SK-N-SH (cell line): ENCODE data around the gene OCEL1. TPM values are rescaled to one million over a fixed set of nuclear protein-coding genes. Genes with fewer than 3 reads are reported as not detected.

Experiments
- CTCF ChIA-PET: fragments of 300-600, 350-600 bp; formaldehyde crosslinking; extraction: SDS; loops from one replicate; lab custom pipeline; 2021; lab: Yijun Ruan, JAX
- POLR2A ChIA-PET: fragments of 350-600 bp; sonication (Branson Sonifier 250); formaldehyde crosslinking; extraction: SDS; loops from one replicate; lab custom pipeline; 2020; ENCODE audit warnings: antibody characterized with exemption, inconsistent platforms; lab: Yijun Ruan, JAX
- DNase-seq: peaks from one replicate; pipeline ENCODE4 v3.0.0; 2012
- H2AFZ ChIP-seq: fragments of 200-600 bp; sonication (generic); 2 replicates; pipeline ENCODE4 v1.8.1; 2016; ENCODE audit warnings: antibody characterized with exemption, mild to moderate bottlenecking, low read depth
- H3F3A ChIP-seq: fragments of 200-600 bp; sonication (generic); replicated peaks from 2 replicates; pipeline ENCODE3; 2016; ENCODE audit warnings: antibody characterized with exemption, mild to moderate bottlenecking; ENCODE audit not compliant: insufficient read depth
- H3K27ac ChIP-seq, 2 experiments: fragments of 200-500 bp in 1 of 2; fragments of 200-600 bp in 1 of 2; sonication (Bioruptor generic) in 1 of 2; sonication (generic), shearing (Covaris generic) in 1 of 2; 2 replicates each; pipeline versions ENCODE4 v1.5.1 to v1.6.1; 2014 to 2016; ENCODE audit warnings: low read depth in 2 of 2, inconsistent platforms in 1 of 2, low read length in 1 of 2, mild to moderate bottlenecking in 1 of 2, mixed read lengths in 1 of 2
- H3K27me3 ChIP-seq: fragments of 200-600 bp; sonication (generic), shearing (Covaris generic); 2 replicates; pipeline ENCODE4 v1.6.1; 2016; ENCODE audit warnings: mixed run types; ENCODE audit not compliant: insufficient read depth
- H3K36me3 ChIP-seq, 2 experiments: fragments of 200-500 bp in 1 of 2; fragments of 200-600 bp in 1 of 2; sonication (Bioruptor generic) in 1 of 2; sonication (generic) in 1 of 2; replicated peaks in 1 of 2; 2 replicates each; pipeline versions ENCODE3 to v1.5.1; 2014 to 2016; ENCODE audit warnings: low read length in 1 of 2, mild to moderate bottlenecking in 1 of 2; ENCODE audit not compliant: insufficient read depth in 2 of 2, control insufficient read depth in 1 of 2
- H3K4me1 ChIP-seq, 2 experiments: fragments of 200-500 bp in 1 of 2; fragments of 200-600 bp in 1 of 2; sonication (Bioruptor generic) in 1 of 2; sonication (generic), shearing (Covaris generic) in 1 of 2; 2 replicates each; pipeline versions ENCODE4 v1.5.1 to v1.6.1; 2014 to 2016; ENCODE audit warnings: low read depth in 1 of 2, low read length in 1 of 2, mixed run types in 1 of 2; ENCODE audit not compliant: insufficient read depth in 2 of 2, control insufficient read depth in 1 of 2
- H3K4me2 ChIP-seq: fragments of 200-600 bp; sonication (generic), shearing (Covaris generic); 2 replicates; pipeline ENCODE4 v1.6.1; 2017; ENCODE audit warnings: mixed run types
- H3K4me3 ChIP-seq, 2 experiments: fragments of 200-500 bp in 1 of 2; fragments of 200-600 bp in 1 of 2; sonication (Bioruptor generic) in 1 of 2; sonication (generic), shearing (Covaris generic) in 1 of 2; 2 replicates each; pipeline versions ENCODE4 v1.5.1 to v1.8.1; 2014 to 2016; ENCODE audit warnings: low read depth in 2 of 2, inconsistent platforms in 1 of 2, low read length in 1 of 2, mild to moderate bottlenecking in 1 of 2, mixed read lengths in 1 of 2, moderate library complexity in 1 of 2
- H3K79me2 ChIP-seq: fragments of 200-600 bp; sonication (generic); 2 replicates; pipeline ENCODE4 v1.8.1; 2017; ENCODE audit warnings: mild to moderate bottlenecking; ENCODE audit not compliant: insufficient read depth
- H3K9ac ChIP-seq: fragments of 200-600 bp; sonication (generic); 2 replicates; pipeline ENCODE4 v1.6.1; 2017; ENCODE audit warnings: mixed run types
- H3K9me2 ChIP-seq: fragments of 200-600 bp; sonication (generic); 2 replicates; pipeline ENCODE4 v1.6.1; 2017; ENCODE audit warnings: mixed run types
- H3K9me3 ChIP-seq: fragments of 200-600 bp; sonication (generic); 2 replicates; pipeline ENCODE4 v1.6.1; 2017; ENCODE audit warnings: mixed run types, mild to moderate bottlenecking, moderate library complexity
- H4K20me1 ChIP-seq: fragments of 200-600 bp; sonication (generic); 2 replicates; pipeline ENCODE4 v1.6.1; 2017; ENCODE audit warnings: mild to moderate bottlenecking, mixed run types; ENCODE audit not compliant: insufficient read depth
- CHD2 ChIP-seq: fragments of 150-350 bp; IDR thresholded peaks from 2 replicates; pipeline ENCODE4 v1.6.1; 2018; ENCODE audit warnings: low read length; ENCODE audit not compliant: partially characterized antibody
- CTCF ChIP-seq: fragments of 200-600 bp; sonication (generic); IDR thresholded peaks from 2 replicates; pipeline ENCODE4 v1.6.1; 2017; ENCODE audit warnings: antibody characterized with exemption, mild to moderate bottlenecking, moderate library complexity
- EZH2phosphoT487 ChIP-seq: fragments of 200-600 bp; sonication (generic); IDR thresholded peaks from 2 replicates; pipeline ENCODE4 v1.6.1; 2017; ENCODE audit warnings: low read depth, mixed run types, mild to moderate bottlenecking, antibody characterized with exemption, moderate library complexity, borderline replicate concordance
- FOSL2 ChIP-seq: IDR thresholded peaks from 2 replicates; pipeline ENCODE4 v1.4.0; 2012; ENCODE audit warnings: low read depth, mild to moderate bottlenecking, moderate library complexity, borderline replicate concordance
- GABPA ChIP-seq: IDR thresholded peaks from 2 replicates; pipeline ENCODE4 v1.4.0; 2012; ENCODE audit warnings: low read depth, mild to moderate bottlenecking
- GATA2 ChIP-seq: sonication (generic); formaldehyde crosslinking; IDR thresholded peaks from 2 replicates; pipeline ENCODE4 v1.5.0; 2020; ENCODE audit warnings: mild to moderate bottlenecking, missing genetic modification reagents
- MEF2A ChIP-seq: IDR thresholded peaks from 2 replicates; pipeline ENCODE4 v1.4.0; 2012; ENCODE audit warnings: low read depth, borderline replicate concordance
- MXI1 ChIP-seq: IDR thresholded peaks from 2 replicates; pipeline ENCODE4 v1.6.1; 2012; ENCODE audit warnings: mild to moderate bottlenecking, low read depth, low read length, improper control_type of control experiment
- NFIC ChIP-seq: IDR thresholded peaks from 2 replicates; pipeline ENCODE4 v1.4.0; 2012; ENCODE audit warnings: borderline replicate concordance
- PBX3 ChIP-seq: IDR thresholded peaks from 2 replicates; pipeline ENCODE4; 2012
- RAD21 ChIP-seq: IDR thresholded peaks from 2 replicates; pipeline ENCODE4 v1.6.1; 2012; ENCODE audit warnings: mild to moderate bottlenecking, low read length
- RCOR1 ChIP-seq: fragments of 150-350 bp; IDR thresholded peaks from 2 replicates; pipeline ENCODE4 v1.6.1; 2017; ENCODE audit warnings: antibody characterized with exemption, low read length
- RXRA ChIP-seq: IDR thresholded peaks from 2 replicates; pipeline ENCODE4 v1.4.0; 2012; ENCODE audit warnings: low read depth, mild to moderate bottlenecking, borderline replicate concordance
- SMC3 ChIP-seq: IDR thresholded peaks from 2 replicates; pipeline ENCODE4 v1.6.1; 2012; ENCODE audit warnings: low read depth, low read length, improper control_type of control experiment
- TCF12 ChIP-seq: IDR thresholded peaks from 2 replicates; pipeline ENCODE4 v1.4.0; 2012
- TEAD4 ChIP-seq: IDR thresholded peaks from 2 replicates; pipeline ENCODE4 v1.4.0; 2012; ENCODE audit warnings: mild to moderate bottlenecking, borderline replicate concordance; ENCODE audit not compliant: insufficient read depth
- YY1 ChIP-seq: IDR thresholded peaks from 2 replicates; pipeline ENCODE4 v1.4.0; 2012; ENCODE audit warnings: low read depth, mild to moderate bottlenecking
- ZBTB33 ChIP-seq: IDR thresholded peaks from 2 replicates; pipeline ENCODE4 v1.4.0; 2012; ENCODE audit warnings: low read depth, borderline replicate concordance
- WGBS: methylation state at CpG from one replicate; pipeline ENCODE4 v1.1.6; 2017; ENCODE audit warnings: low lambda C conversion rate; 5-methylcytosine and 5-hydroxymethylcytosine counted together
- polyA plus RNA-seq, 3 experiments: library from polyadenylated mRNA; depleted of rRNA; stranded (reverse); fragments of >200 nt; gene quantifications; 2 replicates each; pipeline ENCODE4 v1.2.3, GENCODE V29; 2012
- TF ChIP-seq, protein P1 (sequence below): fragments of 150-350 bp; IDR thresholded peaks from 2 replicates; pipeline ENCODE4 v1.6.1; 2017; ENCODE audit warnings: antibody characterized with exemption, low read length, low read depth, borderline replicate concordance

Gene OCEL1
- polyA plus RNA-seq, 1 of the 3 experiments (the other 2 are of a cell fraction) = 9.8 TPM

- DNase-seq = no peak
- H3F3A ChIP-seq = no peaks in the 10 kb centered on the region
- H3K27ac ChIP-seq = no peak overlapping the region
- H3K36me3 ChIP-seq = no peaks in the 10 kb centered on the region
- H3K9me2 ChIP-seq = no peaks in the 10 kb centered on the region
- H3K27me3 ChIP-seq = no peaks in the 10 kb centered on the region
- H3K4me2 ChIP-seq = no peak overlapping the region
- H3K9me3 ChIP-seq = peaks cover 9% of the 10 kb centered on the region; the same call in 1 of the 2 replicates
- H2AFZ ChIP-seq = no peak overlapping the region
- H3K4me3 ChIP-seq = no peak overlapping the region
- no peak for TF ChIP-seq MEF2A
- TF ChIP-seq GABPA = no peak
- TF ChIP-seq, protein P1, sequence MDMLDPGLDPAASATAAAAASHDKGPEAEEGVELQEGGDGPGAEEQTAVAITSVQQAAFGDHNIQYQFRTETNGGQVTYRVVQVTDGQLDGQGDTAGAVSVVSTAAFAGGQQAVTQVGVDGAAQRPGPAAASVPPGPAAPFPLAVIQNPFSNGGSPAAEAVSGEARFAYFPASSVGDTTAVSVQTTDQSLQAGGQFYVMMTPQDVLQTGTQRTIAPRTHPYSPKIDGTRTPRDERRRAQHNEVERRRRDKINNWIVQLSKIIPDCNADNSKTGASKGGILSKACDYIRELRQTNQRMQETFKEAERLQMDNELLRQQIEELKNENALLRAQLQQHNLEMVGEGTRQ = no peak
- no peak for TF ChIP-seq GATA2
- TF ChIP-seq PBX3 = no peak
- no peak for TF ChIP-seq RAD21
- TF ChIP-seq RCOR1 = no peak
- no peak for TF ChIP-seq ZBTB33
- TF ChIP-seq YY1 = no peak
- no peaks in the 10 kb centered on the region for H3K79me2 ChIP-seq
- ChIA-PET CTCF (interaction anchor here (0.6 to 1.8 kb wide), 10 partner anchors 8 to 195 kb away, joined by 3 to 14 read pairs (median 4); partner anchors contain the start of genes ANKLE1 and USE1), POLR2A (interaction anchor here (1.8 to 2.2 kb wide), 2 partner anchors 34 to 45 kb away, joined by 4 read pairs; partner anchors contain the start of genes OCEL1 and USE1)
- H3K9ac ChIP-seq = no peak overlapping the region
- H4K20me1 ChIP-seq = no peaks in the 10 kb centered on the region
- WGBS = 20% methylated on average over 1 of the region's 1 CpG
- H3K4me1 ChIP-seq = no peaks in the 10 kb centered on the region
Observed at GRCh38 chr19:17259934-17260333, 33.9 kb downstream of the OCEL1 start.

GRCh38 chr19:17260842-17261325, 34.9 kb downstream of the OCEL1 start:
- H3K27ac ChIP-seq = no peak overlapping the region
- H3F3A ChIP-seq = peaks cover under 1% of the 10 kb centered on the region
- H3K9me2 ChIP-seq = no peaks in the 10 kb centered on the region
- H3K27me3 ChIP-seq = no peaks in the 10 kb centered on the region
- peak; percentile 87 for DNase-seq
- H3K36me3 ChIP-seq = no peaks in the 10 kb centered on the region
- no peak overlapping the region for H3K9ac ChIP-seq
- no peak overlapping the region for H3K4me3 ChIP-seq
- WGBS = 29% methylated on average over 15 of the region's 15 CpGs
- no peak overlapping the region for H2AFZ ChIP-seq
- H3K79me2 ChIP-seq = no peaks in the 10 kb centered on the region
- ChIA-PET POLR2A (interaction anchor here (2.2 kb wide), 1 partner anchor 46 kb away, joined by 4 read pairs; the partner anchor contains the start of gene USE1), CTCF (interaction anchor here (0.6 to 1.8 kb wide), 7 partner anchors 9 to 46 kb away, joined by 3 to 14 read pairs (median 5); partner anchors contain the start of genes ANKLE1 and USE1)
- peaks cover 9% of the 10 kb centered on the region; the same call in 1 of the 2 replicates for H3K9me3 ChIP-seq
- H3K4me1 ChIP-seq = no peaks in the 10 kb centered on the region
- H4K20me1 ChIP-seq = no peaks in the 10 kb centered on the region
- H3K4me2 ChIP-seq = no peak overlapping the region
- no peak for TF ChIP-seq EZH2phosphoT487
- TF ChIP-seq NFIC = no peak
- no peak for TF ChIP-seq FOSL2
- TF ChIP-seq RAD21 = peak; percentile 41
- no peak for TF ChIP-seq RXRA
- no peak for TF ChIP-seq TEAD4
- TF ChIP-seq, protein P1 = no peak
- TF ChIP-seq GABPA = no peak
- peak; percentile 71 for TF ChIP-seq CTCF
- TF ChIP-seq SMC3 = peak; percentile 47; the same call in 1 of the 2 replicates
- no peak for TF ChIP-seq GATA2
- TF ChIP-seq TCF12 = no peak
- TF ChIP-seq MXI1 = no peak
- no peak for TF ChIP-seq CHD2
